Heart left ventricle (tissue), 16 donors: ENCODE results near the gene TNRC6A. TPM values are rescaled to one million over a fixed set of nuclear protein-coding genes. Genes with fewer than 3 reads are reported as not detected.
A peak's percentile ranks its signal among the peaks of the same experiment; 100 is the strongest.

ENCODE experiments used
- ATAC-seq, 4 donors: fragments of 200-7000 bp; cut with Tn5 transposase; one replicate each; pipeline ENCODE4 v1.9.1; 2020 to 2022; ENCODE audit warnings: moderate library complexity in 4 of 4, mild to moderate bottlenecking in 3 of 4, moderate number of reproducible peaks in 1 of 4
- DNase-seq, 5 donors: peaks; one replicate each; pipeline ENCODE4 v3.0.0-alpha.2; 2020
- H3K27ac ChIP-seq, 12 donors: fragments of 200-600 bp; sonication (generic) in 4 of 12; one replicate each; pipeline versions ENCODE4 v1.5.0 to v1.8.0; 2016 to 2022; ENCODE audit warnings: mild to moderate bottlenecking in 2 of 12
- H3K27me3 ChIP-seq, 9 donors: fragments of 200-600 bp; sonication (generic) in 2 of 9; one replicate each; pipeline versions ENCODE4 v1.5.1 to v1.8.0; 2016 to 2022; ENCODE audit warnings: mild to moderate bottlenecking in 3 of 9
- H3K36me3 ChIP-seq, 9 donors: fragments of 200-600 bp; sonication (generic) in 2 of 9; one replicate each; pipeline versions ENCODE4 v1.5.0 to v1.8.0; 2018 to 2022; ENCODE audit warnings: mild to moderate bottlenecking in 2 of 9
- H3K4me1 ChIP-seq, 12 donors: fragments of 200-600 bp; sonication (generic) in 4 of 12; one replicate each; pipeline versions ENCODE4 v1.5.0 to v1.8.0; 2016 to 2022; ENCODE audit warnings: mild to moderate bottlenecking in 3 of 12
- H3K4me3 ChIP-seq, 12 donors: fragments of 200-600 bp; sonication (generic) in 4 of 12; one replicate each; pipeline versions ENCODE4 v1.5.0 to v1.8.0; 2017 to 2022; ENCODE audit warnings: mild to moderate bottlenecking in 9 of 12, moderate library complexity in 4 of 12
- H3K9me3 ChIP-seq, 12 donors: fragments of 200-600 bp; sonication (generic) in 4 of 12; one replicate each; pipeline versions ENCODE4 v1.5.0 to v1.8.0; 2016 to 2022; ENCODE audit warnings: mild to moderate bottlenecking in 1 of 12
- CTCF ChIP-seq, 12 donors: fragments of 200-600 bp; sonication (generic) in 4 of 12; IDR thresholded peaks; one replicate each; pipeline versions ENCODE4 v1.5.0 to v1.8.0; 2018 to 2022; ENCODE audit warnings: antibody characterized with exemption in 12 of 12, mild to moderate bottlenecking in 5 of 12
- POLR2A ChIP-seq, 2 donors: fragments of 450-650 bp; IDR thresholded peaks; one replicate each; pipeline ENCODE4 v1.6.1; 2017; ENCODE audit warnings: antibody characterized with exemption in 2 of 2, mild to moderate bottlenecking in 2 of 2, moderate library complexity in 2 of 2
- WGBS, 4 donors: extraction: QIAGEN DNeasy Blood & Tissue Kit in 2 of 4; methylation state at CpG; one replicate each; pipeline versions ENCODE4 v1.1.5 to v1.1.7; 2013 to 2018; 5-methylcytosine and 5-hydroxymethylcytosine counted together
- intact Hi-C, 10 donors: fragments of 100-400 bp; cut with DNase I; formaldehyde crosslinking; loops; one replicate each; pipeline versions ENCODE4 v1.11.1 to v1.14.2; 2022
- polyA plus RNA-seq, 2 donors: library from polyadenylated mRNA; stranded (reverse); fragments of 200-250 nt; gene quantifications; one replicate each; pipeline ENCODE4 v1.2.3, GENCODE V29; 2013
- total RNA-seq, 9 donors: library from RNA; depleted of rRNA in 2 of 9; stranded (reverse); fragments of >200 nt in 2 of 9; fragmentation: NEBNext Ultra II Directional in 3 of 9; extraction: Animal tissue kit (Norgen Biotek cat#: 25700) in 3 of 9; gene quantifications; one replicate each; pipeline versions ENCODE4 v1.1.0 to v1.2.4, GENCODE V29; 2016 to 2023
- donor health status: ischemic (EF 13 %, LVEDD 7.1; RV severe dilation, severe dysfunction).
- donor health status: healthy with polysubstance abuse.
- donor health status: DM: no; HTN: yes; CAD: no.
- donor health status: DM: no; HTN: no; CAD: no.
- donor health status: ischemic (EF 25% LVEDD 6.9; RV normal size, moderate dysfunction).
- donor health status: ischemic (EF 25% LVEDD 5.7; RV mildly dilated, moderate dysfunction).
- donor health status: healthy.
- donor health status: DM: yes; HTN: yes; CAD: no.
- donor health status: ischemic (EF 35%, LVEDD 5.7; RV mildly dilated, moderate dysfunction).
- donor health status: nonischemic (EF 11% LVEDD 7.7; RV severe dilation, severe dysfunction).
- donor health status: DM: yes; HTN: yes; CAD: no.
- donor health status: PGD.
- donor health status: ischemic (EF 29% LVEDD 5.4; RV normal size, mild dysfunction).
- donor health status: nonischemic (EF 23%, LVEDD 6.1; RV moderate dilation, normal function).

Gene TNRC6A
- total and polyA plus RNA-seq, 11 donors = 16.0 to 53.1 (median 35.5) TPM

DNA sequence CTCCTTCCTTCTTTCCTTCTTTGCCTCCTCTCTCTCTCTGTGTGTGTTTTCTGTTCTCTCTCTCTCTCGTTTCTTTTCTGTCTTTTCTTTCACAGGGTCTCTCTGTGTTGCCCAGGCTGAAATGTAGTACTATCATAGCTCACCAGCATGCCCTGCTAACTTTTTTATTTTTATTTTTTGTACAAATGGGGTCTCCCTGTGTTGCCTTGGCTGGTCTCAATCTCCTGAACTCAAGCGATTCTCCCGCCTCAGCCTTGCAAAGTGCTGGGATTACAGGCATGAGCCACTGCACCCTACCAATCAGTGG, 117.9 kb downstream of the TNRC6A start:
- intact Hi-C loops = loop anchor here in 1 of 10 donors (10.0 kb wide), 1 partner anchor 367 kb away; the partner anchor contains the start of gene AQP8
- no peaks in the 10 kb centered on the region for H3K9me3 ChIP-seq
- WGBS, 4 donors = 84 to 90% (median 87%) methylated on average over 3 of the region's 3 CpGs
- no peaks in the 10 kb centered on the region for H3K27me3 ChIP-seq
- H3K4me3 ChIP-seq = no peak overlapping the region
- no peak for DNase-seq
- no peaks in the 10 kb centered on the region for H3K36me3 ChIP-seq
- no peak for ATAC-seq
- H3K27ac ChIP-seq = no peak overlapping the region
- TF ChIP-seq POLR2A (IDR thresholded peaks at IDR 0.05) (no peak), CTCF (IDR thresholded peaks at IDR 0.05) (no peak)
- no peaks in the 10 kb centered on the region for H3K4me1 ChIP-seq

DNA sequence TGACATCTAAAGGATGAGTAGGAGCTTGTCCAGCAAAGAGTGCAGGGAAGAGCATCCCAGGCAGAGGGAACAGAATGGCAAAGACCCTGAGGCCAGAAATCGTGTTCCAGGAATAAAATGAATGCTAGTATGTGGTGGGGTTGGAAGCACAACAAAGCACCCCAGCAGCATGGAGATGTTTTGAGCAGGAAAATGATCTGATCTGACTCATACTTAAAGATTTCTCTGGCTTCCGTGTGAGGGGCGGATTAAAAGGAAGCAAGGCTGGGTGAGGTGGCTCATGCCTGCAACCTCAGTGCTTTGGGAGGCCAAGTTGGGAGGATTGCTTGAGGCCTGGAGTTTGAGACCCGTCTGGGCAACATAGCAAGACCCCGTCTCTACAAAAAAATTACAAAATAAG, 118.6 kb downstream of the TNRC6A start:
- Histone ChIP-seq H3K4me1 (no peaks in the 10 kb centered on the region), H3K4me3 (no peak overlapping the region), H3K27ac (no peak overlapping the region), H3K9me3 (no peaks in the 10 kb centered on the region), H3K36me3 (no peaks in the 10 kb centered on the region), H3K27me3 (no peaks in the 10 kb centered on the region)
- intact Hi-C loops = loop anchor here in 1 of 10 donors (10.0 kb wide), 1 partner anchor 367 kb away; the partner anchor contains the start of gene AQP8
- ATAC-seq = no peak
- WGBS, 4 donors = 68 to 80% (median 75%) methylated on average over 5 of the region's 5 CpGs
- no peak for TF ChIP-seq POLR2A (IDR thresholded peaks at IDR 0.05)
- no peak for TF ChIP-seq CTCF (IDR thresholded peaks at IDR 0.05)
- DNase-seq = no peak

- no peaks in the 10 kb centered on the region for H3K9me3 ChIP-seq
- no peaks in the 10 kb centered on the region for H3K27me3 ChIP-seq
- H3K4me1 ChIP-seq = peaks cover 0 to 10% (median 1%) of the 10 kb centered on the region in 12 donors
- no peak for TF ChIP-seq POLR2A (IDR thresholded peaks at IDR 0.05)
- TF ChIP-seq CTCF (IDR thresholded peaks at IDR 0.05) = no peak
- ATAC-seq (no peak), DNase-seq (no peak)
- H3K27ac ChIP-seq = no peak overlapping the region
- H3K4me3 ChIP-seq = no peak overlapping the region
- H3K36me3 ChIP-seq = no peaks in the 10 kb centered on the region
- WGBS, 4 donors = 82 to 93% (median 90%) methylated on average over 5 of the region's 5 CpGs
- intact Hi-C loops = loop anchor here in 2 of 10 donors (10.0 kb wide), 2 partner anchors 235 to 365 kb away; partner anchors contain the start of gene AQP8 (in 1 of the 2)
These were observed 120.2 kb downstream of the TNRC6A start for GRCh38 chr16:24849641-24850040.

GRCh38 chr16:24850289-24850938, 121.0 kb downstream of the TNRC6A start:
- Histone ChIP-seq H3K4me3 (no peak overlapping the region), H3K9me3 (no peaks in the 10 kb centered on the region), H3K27ac (no peak overlapping the region), H3K27me3 (no peaks in the 10 kb centered on the region), H3K36me3 (no peaks in the 10 kb centered on the region), H3K4me1 (peaks cover 0 to 10% (median 1%) of the 10 kb centered on the region in 12 donors)
- intact Hi-C loops = loop anchor here in 1 of 10 donors (10.0 kb wide), 1 partner anchor 234 kb away; no protein-coding TSS in a partner anchor
- 61 to 81% (median 68%) methylated on average over 9 of the region's 9 CpGs for WGBS, 4 donors
- DNase-seq (no peak), ATAC-seq (peak in 1 of 4 donors; percentile 6)
- TF ChIP-seq POLR2A (IDR thresholded peaks at IDR 0.05) (no peak), CTCF (IDR thresholded peaks at IDR 0.05) (no peak)
